Osteoblast (primary cell): Measurements from ENCODE around the gene TRIM7. TPM values are rescaled to one million over a fixed set of nuclear protein-coding genes. Genes with fewer than 3 reads are reported as not detected.
A peak's percentile ranks its signal among the peaks of the same experiment; 100 is the strongest.

ENCODE experiments used
- DNase-seq: peaks from one replicate; pipeline ENCODE4 v3.0.0; 2011; ENCODE audit warnings: low spot score, mixed read lengths; ENCODE audit not compliant: insufficient read length; ENCODE audit errors: missing footprints
- H2AFZ ChIP-seq: 2 replicates; pipeline ENCODE4 v1.6.0; 2011; ENCODE audit warnings: mild to moderate bottlenecking, low read length
- H3K27ac ChIP-seq: 2 replicates; pipeline ENCODE4 v1.5.1; 2011; ENCODE audit warnings: mild to moderate bottlenecking, low read depth, low read length, moderate library complexity
- H3K27me3 ChIP-seq: 2 replicates; pipeline ENCODE4 v1.6.0; 2012; ENCODE audit warnings: mild to moderate bottlenecking, control low read depth, inconsistent platforms, low read length, moderate library complexity; ENCODE audit not compliant: insufficient read depth
- H3K36me3 ChIP-seq: 2 replicates; pipeline ENCODE4 v1.5.1; 2011; ENCODE audit warnings: mild to moderate bottlenecking, low read length, control low read depth, moderate library complexity; ENCODE audit not compliant: insufficient read depth
- H3K4me1 ChIP-seq: 2 replicates; pipeline ENCODE4 v1.5.1; 2011; ENCODE audit warnings: mild to moderate bottlenecking, low read length, control low read depth, moderate library complexity; ENCODE audit not compliant: insufficient read depth
- H3K4me2 ChIP-seq: 2 replicates; pipeline ENCODE4 v1.6.0; 2011; ENCODE audit warnings: mild to moderate bottlenecking, low read length; ENCODE audit not compliant: insufficient read depth
- H3K4me3 ChIP-seq: fragments of 200-600 bp; sonication (generic); 3 replicates; pipeline ENCODE4 v1.5.1; 2012; ENCODE audit warnings: mild to moderate bottlenecking, low read length, inconsistent platforms; ENCODE audit not compliant: insufficient read depth
- H3K79me2 ChIP-seq: 2 replicates; pipeline ENCODE4 v1.6.0; 2012; ENCODE audit warnings: mild to moderate bottlenecking, low read length, control low read depth, inconsistent platforms; ENCODE audit not compliant: insufficient read depth
- H3K9me3 ChIP-seq: 2 replicates; pipeline ENCODE4 v1.5.1; 2011; ENCODE audit warnings: low read depth, low read length, control low read depth
- H4K20me1 ChIP-seq: 2 replicates; pipeline ENCODE4 v1.6.0; 2012; ENCODE audit warnings: mild to moderate bottlenecking, low read length, control low read depth; ENCODE audit not compliant: insufficient read depth
- total RNA-seq: library from RNA; depleted of rRNA; stranded (reverse); fragments of >200 nt; gene quantifications from 2 replicates; pipeline ENCODE4 v1.2.3, GENCODE V29; 2012
- TF ChIP-seq, protein P1 (sequence below): IDR thresholded peaks from 2 replicates; pipeline ENCODE4 v1.5.1; 2011; ENCODE audit warnings: mild to moderate bottlenecking, low read depth, low read length, moderate library complexity; ENCODE audit errors: extremely low read depth

Gene TRIM7
- total RNA-seq, 1 donor = 0.72 TPM

DNA sequence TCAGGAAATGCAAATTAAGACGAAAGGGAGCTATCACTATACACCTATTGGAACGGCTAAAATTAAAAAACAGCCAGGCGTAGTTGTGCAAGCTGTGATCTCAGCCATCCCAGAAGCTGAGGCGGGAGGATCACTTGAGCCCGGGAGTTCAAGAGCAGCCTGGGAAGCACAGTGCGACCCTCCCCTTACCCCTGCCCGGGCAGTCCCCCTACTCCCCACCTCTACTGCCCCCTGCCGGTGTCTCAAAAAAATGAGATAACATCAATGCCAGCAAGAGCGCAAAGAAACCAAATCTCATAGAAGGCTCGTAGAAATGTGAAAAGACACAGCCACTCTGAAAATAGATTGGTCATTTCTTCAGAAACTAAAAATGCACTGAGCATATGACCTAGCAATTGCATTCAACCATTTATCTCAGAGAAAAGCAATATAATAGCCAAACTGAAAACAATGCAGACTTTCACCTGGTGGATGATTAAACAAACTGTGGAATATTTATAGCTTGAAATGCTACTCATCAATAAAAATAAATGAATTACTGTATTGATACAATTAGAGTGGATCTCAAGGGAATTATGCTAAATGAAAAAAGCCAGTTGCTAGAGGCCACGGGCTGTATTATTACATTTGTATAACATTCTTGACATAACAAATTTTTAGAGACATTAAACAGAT lies 37.0 kb downstream of the TRIM7 start:
- TF ChIP-seq, protein P1, sequence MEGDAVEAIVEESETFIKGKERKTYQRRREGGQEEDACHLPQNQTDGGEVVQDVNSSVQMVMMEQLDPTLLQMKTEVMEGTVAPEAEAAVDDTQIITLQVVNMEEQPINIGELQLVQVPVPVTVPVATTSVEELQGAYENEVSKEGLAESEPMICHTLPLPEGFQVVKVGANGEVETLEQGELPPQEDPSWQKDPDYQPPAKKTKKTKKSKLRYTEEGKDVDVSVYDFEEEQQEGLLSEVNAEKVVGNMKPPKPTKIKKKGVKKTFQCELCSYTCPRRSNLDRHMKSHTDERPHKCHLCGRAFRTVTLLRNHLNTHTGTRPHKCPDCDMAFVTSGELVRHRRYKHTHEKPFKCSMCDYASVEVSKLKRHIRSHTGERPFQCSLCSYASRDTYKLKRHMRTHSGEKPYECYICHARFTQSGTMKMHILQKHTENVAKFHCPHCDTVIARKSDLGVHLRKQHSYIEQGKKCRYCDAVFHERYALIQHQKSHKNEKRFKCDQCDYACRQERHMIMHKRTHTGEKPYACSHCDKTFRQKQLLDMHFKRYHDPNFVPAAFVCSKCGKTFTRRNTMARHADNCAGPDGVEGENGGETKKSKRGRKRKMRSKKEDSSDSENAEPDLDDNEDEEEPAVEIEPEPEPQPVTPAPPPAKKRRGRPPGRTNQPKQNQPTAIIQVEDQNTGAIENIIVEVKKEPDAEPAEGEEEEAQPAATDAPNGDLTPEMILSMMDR = peak; percentile 46
- Histone ChIP-seq H3K9me3 (no peaks in the 10 kb centered on the region), H3K4me1 (peaks cover 17% of the 10 kb centered on the region), H3K4me3 (no peak overlapping the region), H4K20me1 (no peaks in the 10 kb centered on the region), H2AFZ (no peak overlapping the region), H3K36me3 (no peaks in the 10 kb centered on the region), H3K27ac (no peak overlapping the region), H3K27me3 (no peaks in the 10 kb centered on the region), H3K79me2 (no peaks in the 10 kb centered on the region), H3K4me2 (no peak overlapping the region)
- peak; percentile 59 for DNase-seq

DNA sequence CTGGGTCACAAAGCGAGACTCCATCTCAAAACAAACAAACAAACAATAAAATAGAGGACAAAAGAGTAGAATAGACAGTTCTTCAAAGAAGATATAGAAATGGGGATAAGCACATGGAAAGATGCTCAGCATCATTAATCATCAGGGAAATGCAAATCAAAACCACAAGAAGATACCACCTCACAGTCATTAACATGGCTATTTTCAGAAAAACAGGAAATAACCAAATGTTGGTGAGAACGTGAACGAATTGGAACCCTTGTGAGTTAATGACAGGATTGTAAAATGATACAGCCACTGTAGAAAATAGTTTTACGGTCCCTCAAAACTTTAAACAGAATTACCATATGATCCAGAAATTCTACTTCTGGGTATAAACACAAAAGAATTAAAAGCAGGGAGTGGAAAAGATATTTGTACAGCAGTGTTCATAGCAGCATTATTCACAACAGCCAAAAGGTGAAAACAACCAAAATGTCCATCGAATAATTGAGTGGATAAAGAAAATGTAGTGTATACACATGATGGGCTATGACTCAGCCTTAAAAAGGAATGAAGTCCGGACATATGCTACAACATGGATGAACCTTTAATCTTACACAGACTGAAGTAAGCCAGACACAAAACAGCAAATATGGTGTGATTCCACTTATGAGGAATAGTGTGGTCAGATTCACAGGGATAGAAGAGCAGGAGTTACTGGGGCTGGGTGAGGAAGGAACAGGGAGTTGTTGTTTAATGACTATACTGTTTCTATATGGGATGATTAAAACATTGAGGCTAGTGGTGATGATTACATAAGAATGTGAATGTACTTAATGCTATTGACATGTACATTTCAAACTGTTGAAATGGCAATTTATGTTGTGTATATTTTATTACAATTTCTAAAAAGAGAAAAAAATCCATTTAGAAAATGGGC lies 37.9 kb downstream of the TRIM7 start:
- no peaks in the 10 kb centered on the region for H4K20me1 ChIP-seq

DNA sequence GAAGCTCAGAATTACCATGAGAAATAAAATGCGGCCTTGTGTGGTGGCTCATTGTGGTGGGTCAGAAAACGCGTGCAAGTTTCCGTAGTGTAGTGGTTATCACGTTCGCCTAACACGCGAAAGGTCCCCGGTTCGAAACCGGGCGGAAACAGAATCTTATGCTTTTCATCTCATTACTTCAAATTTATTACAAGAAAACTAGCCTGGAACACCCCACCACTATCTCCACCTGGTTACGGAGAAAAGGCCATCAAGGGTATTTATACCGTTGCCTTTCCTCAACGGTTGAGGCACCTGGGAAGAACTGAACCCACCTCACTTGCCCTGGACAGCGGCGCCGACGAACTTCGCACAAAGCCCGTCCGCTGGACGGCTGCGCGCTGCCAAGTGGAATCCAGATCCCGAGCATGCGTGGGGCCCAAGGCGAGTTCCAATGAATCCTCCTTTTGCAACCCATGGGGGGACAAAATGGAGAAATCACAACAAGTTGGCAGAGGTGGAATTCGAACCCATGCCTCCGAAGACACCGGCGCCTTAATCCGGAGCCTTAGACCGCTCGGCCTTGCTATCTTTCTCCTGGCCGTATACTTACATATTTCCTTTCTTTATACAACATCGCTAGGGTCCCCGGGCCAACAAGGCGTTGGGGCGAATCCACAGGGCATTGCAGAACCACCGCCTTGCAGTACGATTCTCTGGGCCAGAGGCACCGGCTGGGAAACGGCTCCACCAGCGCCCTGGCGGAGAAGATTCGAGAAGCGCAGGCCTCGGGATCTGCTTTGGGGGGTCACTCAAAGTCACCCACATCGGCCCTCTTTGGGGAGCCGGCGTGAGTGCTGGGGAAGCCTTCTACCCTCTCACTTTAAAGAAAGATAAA lies 40.7 kb downstream of the TRIM7 start:
- no peaks in the 10 kb centered on the region for H3K79me2 ChIP-seq
- no peaks in the 10 kb centered on the region for H3K27me3 ChIP-seq
- H3K4me2 ChIP-seq = peak overlapping the region; percentile 50
- TF ChIP-seq, protein P1 = no peak
- peaks cover 6% of the 10 kb centered on the region for H3K4me1 ChIP-seq
- no peaks in the 10 kb centered on the region for H3K9me3 ChIP-seq
- H2AFZ ChIP-seq = peak overlapping the region; percentile 25
- DNase-seq = no peak
- H3K4me3 ChIP-seq = peak overlapping the region; percentile 51
- H3K36me3 ChIP-seq = no peaks in the 10 kb centered on the region
- no peak overlapping the region for H3K27ac ChIP-seq
- no peaks in the 10 kb centered on the region for H4K20me1 ChIP-seq

More for the DNA sequence above, 37.9 kb downstream of the TRIM7 start:
- Histone ChIP-seq H3K4me1 (peaks cover 17% of the 10 kb centered on the region), H3K27me3 (no peaks in the 10 kb centered on the region), H3K27ac (no peak overlapping the region), H3K4me2 (no peak overlapping the region), H3K79me2 (no peaks in the 10 kb centered on the region), H3K4me3 (no peak overlapping the region), H2AFZ (no peak overlapping the region), H3K36me3 (no peaks in the 10 kb centered on the region), H3K9me3 (no peaks in the 10 kb centered on the region)
- TF ChIP-seq, protein P1 = no peak
- DNase-seq = peak; percentile 75
